Epithelial cell of alveolus of lung (primary cell): ENCODE data around the gene DNAJC2. TPM values are rescaled to one million over a fixed set of nuclear protein-coding genes. Genes with fewer than 3 reads are reported as not detected.

Experiments
- total RNA-seq: library from RNA; depleted of rRNA; stranded (reverse); fragments of >200 nt; gene quantifications from 2 replicates; pipeline ENCODE4 v1.2.1, GENCODE V29; 2015

Gene DNAJC2
- total RNA-seq, result 12.7 and 13.6 TPM in 2 replicates

GRCh38 chr7:103344453-103345149 is at the start of gene DNAJC2:
Gene DNAJC2 (minus strand): TSS chr7:103344767. CDS start chr7:103344622, 145 bp downstream.

GRCh38 chr7:103347507-103348267 is 3.1 kb upstream of the DNAJC2 start, which contains the start of gene PSMC2:
Gene PSMC2 (plus strand): TSS chr7:103347643. CDS start chr7:103347712, 69 bp downstream.

GRCh38 chr7:103296901-103297836 is 47.4 kb downstream of the DNAJC2 start, which contains the start of gene PMPCB:
Gene PMPCB (plus strand): TSS chr7:103297435. CDS start chr7:103297460, 25 bp downstream.

Other genes with a start within 250 kb of the DNAJC2 start
- gene NAPEPLD, start 195.7 kb downstream of the DNAJC2 start, total RNA-seq, result 3.2 and 5.2 TPM in 2 replicates
- 43.6 and 69.6 TPM in 2 replicates for gene PMPCB, start 47.3 kb downstream of the DNAJC2 start, total RNA-seq
- gene PSMC2, start 2.9 kb upstream of the DNAJC2 start, total RNA-seq, result 106 and 148 TPM in 2 replicates
- not detected in 2 replicates for gene SLC26A5, start 101.4 kb upstream of the DNAJC2 start, total RNA-seq